CD4-positive, alpha-beta T cell (primary cell): Measurements from ENCODE around the gene ANKRD6. TPM values are rescaled to one million over a fixed set of nuclear protein-coding genes. Genes with fewer than 3 reads are reported as not detected.

Source experiments
- ATAC-seq: fragments of 200-7000 bp; cut with Tn5 transposase; one replicate; pipeline ENCODE4 v1.10.0; 2022; ENCODE audit warnings: mild to moderate bottlenecking; ENCODE audit not compliant: poor library complexity
- CTCF ChIA-PET: fragments of 350-600 bp; sonication (Branson Sonifier 250); formaldehyde crosslinking; loops from one replicate; lab custom pipeline; 2021; ENCODE audit warnings: antibody characterized with exemption, inconsistent platforms; lab: Charles Lee
- POLR2A ChIA-PET: fragments of 350-600 bp; sonication (Branson Sonifier 250); formaldehyde crosslinking; loops from one replicate; lab custom pipeline; 2021; ENCODE audit warnings: antibody characterized with exemption, inconsistent platforms; lab: Charles Lee
- DNase-seq, 14 experiments: peaks; one replicate each; pipeline ENCODE4 v3.0.0-alpha.2; 2013 to 2020; ENCODE audit warnings: mixed read lengths in 2 of 14
- H3K27ac ChIP-seq, 2 donors: one replicate each; pipeline versions ENCODE4 v1.5.1 to v1.7.0; 2013; ENCODE audit warnings: low read length in 2 of 2, low read depth in 1 of 2, mild to moderate bottlenecking in 1 of 2
- H3K27me3 ChIP-seq, 2 experiments: 1 replicate in 1 of 2; 2 replicates in 1 of 2; pipeline versions ENCODE4 v1.6.1 to v1.7.0; 2013; ENCODE audit warnings: low read length in 2 of 2, control low read depth in 1 of 2, mild to moderate bottlenecking in 1 of 2, moderate library complexity in 1 of 2; ENCODE audit not compliant: insufficient read depth in 2 of 2, control insufficient read depth in 1 of 2
- H3K36me3 ChIP-seq: one replicate; pipeline ENCODE4 v1.6.1; 2013; ENCODE audit warnings: low read length, control low read depth; ENCODE audit not compliant: insufficient read depth
- H3K4me1 ChIP-seq: one replicate; pipeline ENCODE4 v1.6.1; 2013; ENCODE audit warnings: low read length, control low read depth; ENCODE audit not compliant: insufficient read depth
- H3K4me3 ChIP-seq: one replicate; pipeline ENCODE4 v1.5.1; 2013; ENCODE audit warnings: mild to moderate bottlenecking, low read length, moderate library complexity
- H3K9me3 ChIP-seq, 2 experiments: 1 replicate in 1 of 2; 2 replicates in 1 of 2; pipeline versions ENCODE4 v1.6.1 to v1.7.0; 2013; ENCODE audit warnings: low read length in 2 of 2, mild to moderate bottlenecking in 2 of 2, control low read depth in 1 of 2, moderate library complexity in 1 of 2; ENCODE audit not compliant: control insufficient read depth in 1 of 2, insufficient read depth in 1 of 2
- H3K27ac Mint-ChIP-seq: one replicate; pipeline ENCODE4 v1.8.0; 2020; ENCODE audit warnings: mixed read lengths
- H3K27me3 Mint-ChIP-seq: one replicate; pipeline ENCODE4 v1.8.0; 2021; ENCODE audit warnings: mixed read lengths
- H3K36me3 Mint-ChIP-seq: one replicate; pipeline ENCODE4 v1.8.0; 2021; ENCODE audit warnings: low read depth, mixed read lengths
- H3K4me1 Mint-ChIP-seq: one replicate; pipeline ENCODE4 v1.8.0; 2021; ENCODE audit warnings: low read depth, mixed read lengths
- H3K4me3 Mint-ChIP-seq: one replicate; pipeline ENCODE4 v1.8.0; 2020; ENCODE audit warnings: mild to moderate bottlenecking, mixed read lengths
- H3K9me3 Mint-ChIP-seq: one replicate; pipeline ENCODE4 v1.8.0; 2020; ENCODE audit warnings: mixed read lengths
- intact Hi-C, 2 experiments: fragments of 100-400 bp; cut with DNase I in 1 of 2; cut with micrococcal nuclease in 1 of 2; formaldehyde crosslinking; loops; one replicate each; pipeline versions ENCODE4 v1.15.1 to v1.9.0; 2023 to 2025; cut with DNase I, micrococcal nuclease
- total RNA-seq, 174 experiments: library from RNA in 2 of 174; stranded (reverse) in 2 of 174; gene quantifications; one replicate each; pipeline ENCODE4 v1.2.3 and lab custom pipeline; 2021 to 2026
- TF ChIP-seq, protein P1 (sequence below): fragments of 200-600 bp; IDR thresholded peaks from one replicate; pipeline ENCODE4 v1.8.0; 2022; ENCODE audit warnings: antibody characterized with exemption, mild to moderate bottlenecking

ANKRD6 gene
- total RNA-seq, 2 experiments from 2014 or later, result 3.8 to 4.8 TPM

DNA sequence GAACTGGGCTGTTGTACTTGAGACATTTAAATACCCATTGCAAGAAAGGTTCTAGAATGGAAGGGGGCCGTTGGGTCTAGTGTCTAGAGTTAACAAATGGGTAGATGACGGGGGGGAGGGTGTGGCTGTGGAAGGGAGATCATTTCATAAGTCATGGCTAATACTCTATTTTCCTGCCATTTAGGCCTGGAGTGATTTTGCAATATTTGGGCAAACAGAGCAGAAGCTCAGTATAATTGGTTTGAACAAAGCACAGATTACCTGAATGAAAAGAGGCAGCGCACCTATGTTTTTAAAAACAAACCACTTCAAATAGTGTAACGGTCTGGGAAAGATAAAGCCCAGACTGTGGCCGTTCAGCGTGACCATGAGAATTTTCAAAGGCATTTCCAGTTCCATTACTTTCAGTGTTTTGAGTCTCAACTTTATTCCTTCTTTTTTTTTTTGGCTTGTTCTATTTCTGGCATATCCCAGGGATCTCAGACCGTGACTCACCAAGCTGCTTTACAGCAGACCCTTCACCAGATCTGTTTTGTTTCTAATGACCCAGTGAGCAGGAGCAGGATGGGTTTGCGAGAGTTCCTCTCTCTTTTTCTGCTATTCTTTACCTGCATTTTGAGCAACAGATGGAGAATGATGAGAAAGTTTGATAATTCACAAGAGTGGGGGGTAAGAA lies 131.9 kb downstream of the ANKRD6 start:
- H3K9me3 Mint-ChIP-seq, result no peaks in the 10 kb centered on the region
- H3K9me3 ChIP-seq, result no peaks in the 10 kb centered on the region
- no peaks in the 10 kb centered on the region for H3K4me1 ChIP-seq
- no peak overlapping the region for H3K4me3 Mint-ChIP-seq
- no peaks in the 10 kb centered on the region for H3K36me3 ChIP-seq
- H3K27ac ChIP-seq, result no peak overlapping the region
- CTCF ChIA-PET, result no interaction called here
- no peaks in the 10 kb centered on the region for H3K27me3 ChIP-seq
- H3K27ac Mint-ChIP-seq, result no peak overlapping the region
- TF ChIP-seq, protein P1, sequence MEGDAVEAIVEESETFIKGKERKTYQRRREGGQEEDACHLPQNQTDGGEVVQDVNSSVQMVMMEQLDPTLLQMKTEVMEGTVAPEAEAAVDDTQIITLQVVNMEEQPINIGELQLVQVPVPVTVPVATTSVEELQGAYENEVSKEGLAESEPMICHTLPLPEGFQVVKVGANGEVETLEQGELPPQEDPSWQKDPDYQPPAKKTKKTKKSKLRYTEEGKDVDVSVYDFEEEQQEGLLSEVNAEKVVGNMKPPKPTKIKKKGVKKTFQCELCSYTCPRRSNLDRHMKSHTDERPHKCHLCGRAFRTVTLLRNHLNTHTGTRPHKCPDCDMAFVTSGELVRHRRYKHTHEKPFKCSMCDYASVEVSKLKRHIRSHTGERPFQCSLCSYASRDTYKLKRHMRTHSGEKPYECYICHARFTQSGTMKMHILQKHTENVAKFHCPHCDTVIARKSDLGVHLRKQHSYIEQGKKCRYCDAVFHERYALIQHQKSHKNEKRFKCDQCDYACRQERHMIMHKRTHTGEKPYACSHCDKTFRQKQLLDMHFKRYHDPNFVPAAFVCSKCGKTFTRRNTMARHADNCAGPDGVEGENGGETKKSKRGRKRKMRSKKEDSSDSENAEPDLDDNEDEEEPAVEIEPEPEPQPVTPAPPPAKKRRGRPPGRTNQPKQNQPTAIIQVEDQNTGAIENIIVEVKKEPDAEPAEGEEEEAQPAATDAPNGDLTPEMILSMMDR, result no peak
- no peaks in the 10 kb centered on the region for H3K27me3 Mint-ChIP-seq
- intact Hi-C loops, result no loop called here
- H3K4me3 ChIP-seq, result no peak overlapping the region
- POLR2A ChIA-PET, result no interaction called here
- H3K36me3 Mint-ChIP-seq, result no peaks in the 10 kb centered on the region
- ATAC-seq (no peak), DNase-seq (no peak)
- no peaks in the 10 kb centered on the region for H3K4me1 Mint-ChIP-seq

DNA sequence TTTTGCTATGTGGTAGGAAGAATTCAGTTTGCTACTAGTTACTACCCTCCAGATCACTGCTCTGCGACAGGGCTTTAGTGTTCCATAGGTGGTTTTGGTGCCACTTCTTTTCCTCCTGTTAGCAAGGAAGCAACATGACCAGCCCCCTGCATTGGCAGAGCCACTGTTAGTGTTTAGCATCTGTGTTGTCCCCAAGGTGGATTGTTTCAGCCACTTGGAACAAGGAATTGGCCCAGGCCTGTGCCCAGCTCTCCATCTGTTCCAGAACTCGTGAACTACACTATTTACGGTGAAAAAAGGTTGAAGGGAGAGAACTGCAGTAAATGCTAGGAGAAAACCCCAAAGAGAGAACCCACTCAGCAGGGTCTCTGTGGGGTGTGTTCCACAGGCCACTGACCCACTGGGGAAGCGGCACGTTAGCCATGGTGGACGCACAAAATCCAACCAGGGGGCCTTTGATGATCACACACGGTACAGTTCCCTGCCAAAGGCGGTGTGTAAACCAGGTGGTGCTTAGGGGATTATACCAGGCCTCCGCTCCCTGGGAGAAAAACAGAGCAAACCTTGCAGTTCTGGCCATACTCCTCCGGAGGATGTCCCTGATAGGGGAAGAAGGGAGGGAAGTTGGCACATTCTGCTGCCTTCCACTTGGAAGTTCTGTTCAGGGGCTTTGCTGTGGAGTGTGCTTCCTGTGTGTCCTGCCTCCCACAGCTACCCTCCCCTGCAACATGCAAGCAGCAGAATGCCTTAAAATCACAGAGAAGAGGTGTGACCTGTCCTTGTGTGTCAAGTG lies 133.3 kb downstream of the ANKRD6 start:
- ATAC-seq, result no peak
- Histone ChIP-seq H3K27me3 (no peaks in the 10 kb centered on the region), H3K27ac (no peak overlapping the region), H3K9me3 (no peaks in the 10 kb centered on the region), H3K4me1 (no peaks in the 10 kb centered on the region), H3K36me3 (no peaks in the 10 kb centered on the region), H3K4me3 (no peak overlapping the region)
- intact Hi-C loops, result no loop called here
- ChIA-PET POLR2A (no interaction called here), CTCF (no interaction called here)
- Mint-ChIP-seq H3K4me3 (no peak overlapping the region), H3K27me3 (no peaks in the 10 kb centered on the region), H3K4me1 (no peaks in the 10 kb centered on the region), H3K36me3 (no peaks in the 10 kb centered on the region), H3K27ac (no peak overlapping the region), H3K9me3 (no peaks in the 10 kb centered on the region)
- DNase-seq, result no peak
- TF ChIP-seq, protein P1, result no peak

DNA sequence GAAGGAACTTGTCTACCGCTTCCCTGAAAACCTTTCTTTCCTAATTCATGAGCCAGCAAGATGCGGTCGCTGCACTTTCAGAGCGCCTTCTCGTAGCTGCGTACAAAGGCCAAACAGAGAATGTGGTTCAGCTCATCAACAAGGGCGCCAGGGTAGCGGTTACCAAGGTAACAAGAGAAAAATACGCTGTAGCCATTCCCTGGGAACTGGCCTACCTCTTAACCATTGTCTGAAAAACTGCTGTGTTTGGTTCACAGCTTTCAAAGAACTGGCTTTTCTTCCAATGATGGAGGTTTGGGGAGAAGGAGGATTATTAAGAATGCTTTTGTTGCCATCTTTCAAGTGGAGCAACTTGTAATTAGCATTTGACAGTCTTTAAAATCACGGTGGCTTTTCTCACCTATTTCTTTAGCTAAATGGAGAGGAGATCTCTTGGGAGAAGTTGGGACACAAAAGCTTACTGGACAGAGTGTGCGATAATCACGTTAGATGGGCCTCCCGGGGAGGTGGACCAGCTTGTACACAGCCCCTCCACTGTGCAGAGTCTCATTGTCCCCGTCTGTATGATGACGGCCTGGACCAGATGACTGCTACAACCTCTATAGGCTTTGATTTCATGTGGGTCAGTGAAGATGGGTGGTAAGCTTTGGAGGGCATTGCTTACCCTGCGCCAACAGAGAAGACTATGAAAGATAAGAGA lies 134.1 kb downstream of the ANKRD6 start:
- ChIA-PET POLR2A (no interaction called here), CTCF (no interaction called here)
- Histone ChIP-seq H3K27me3 (no peaks in the 10 kb centered on the region), H3K36me3 (no peaks in the 10 kb centered on the region), H3K4me1 (no peaks in the 10 kb centered on the region), H3K9me3 (no peaks in the 10 kb centered on the region), H3K27ac (no peak overlapping the region), H3K4me3 (no peak overlapping the region)
- intact Hi-C loops, result no loop called here
- H3K27me3 Mint-ChIP-seq, result no peaks in the 10 kb centered on the region
- ATAC-seq (no peak), DNase-seq (no peak)
- no peak overlapping the region for H3K4me3 Mint-ChIP-seq
- no peaks in the 10 kb centered on the region for H3K4me1 Mint-ChIP-seq
- H3K36me3 Mint-ChIP-seq, result no peaks in the 10 kb centered on the region
- no peaks in the 10 kb centered on the region for H3K9me3 Mint-ChIP-seq
- TF ChIP-seq, protein P1, result no peak
- no peak overlapping the region for H3K27ac Mint-ChIP-seq
